Prostate gland (tissue), 2 donors: ENCODE data around the gene ZEB2. TPM values are rescaled to one million over a fixed set of nuclear protein-coding genes. Genes with fewer than 3 reads are reported as not detected.

ENCODE experiments used
- DNase-seq: peaks from one replicate; pipeline ENCODE4 v3.0.0-alpha.2; 2019; ENCODE audit warnings: low spot score
- H3K27ac ChIP-seq, 2 donors: fragments of 200-600 bp; sonication (generic); 2 replicates each; pipeline ENCODE4 v1.5.1; 2017 to 2019
- H3K27me3 ChIP-seq: fragments of 200-600 bp; sonication (generic); replicated peaks from 2 replicates; pipeline ENCODE4 v1.5.1; 2019; ENCODE audit not compliant: insufficient read depth
- H3K36me3 ChIP-seq, 2 donors: fragments of 200-600 bp; sonication (generic); 1 replicate in 1 of 2; 2 replicates in 1 of 2; pipeline versions ENCODE4 v1.5.1 to v1.8.1; 2017 to 2019
- H3K4me1 ChIP-seq: fragments of 200-600 bp; sonication (generic); replicated peaks from 2 replicates; pipeline ENCODE4 v1.5.1; 2019
- H3K4me3 ChIP-seq, 2 donors: fragments of 200-600 bp; sonication (generic); 2 replicates each; pipeline ENCODE4 v1.5.1; 2017 to 2019
- H3K9me3 ChIP-seq: fragments of 200-600 bp; sonication (generic); 2 replicates; pipeline ENCODE4 v1.5.1; 2017
- CTCF ChIP-seq, 4 experiments: fragments of 200-600 bp in 2 of 4; fragments of 450-650 bp in 2 of 4; sonication (generic) in 2 of 4; IDR thresholded peaks; 1 replicate in 3 of 4; 2 replicates in 1 of 4; pipeline ENCODE4 v1.5.1; 2016 to 2019; ENCODE audit warnings: antibody characterized with exemption in 4 of 4, mild to moderate bottlenecking in 2 of 4, moderate library complexity in 2 of 4
- POLR2A ChIP-seq: fragments of 450-650 bp; IDR thresholded peaks from one replicate; pipeline ENCODE4 v1.6.1; 2016; ENCODE audit warnings: antibody characterized with exemption, mild to moderate bottlenecking
- POLR2AphosphoS5 ChIP-seq: sonication (generic); formaldehyde crosslinking; IDR thresholded peaks from one replicate; pipeline ENCODE4 v1.6.1; 2017; ENCODE audit warnings: antibody characterized with exemption
- WGBS: methylation state at CpG from one replicate; pipeline ENCODE4 v1.1.5; 2018; 5-methylcytosine and 5-hydroxymethylcytosine counted together
- intact Hi-C: fragments of 100-400 bp; cut with DNase I; formaldehyde crosslinking; loops from one replicate; pipeline ENCODE4 v1.14.2; 2022
- total RNA-seq, 2 donors: library from RNA; depleted of rRNA; stranded (reverse); fragments of >200 nt; gene quantifications; one replicate each; pipeline ENCODE4 v1.1.0, GENCODE V29; 2016

ZEB2 gene
- total RNA-seq, 2 donors from 2014 or later, result 13.1 to 80.4 TPM

DNA sequence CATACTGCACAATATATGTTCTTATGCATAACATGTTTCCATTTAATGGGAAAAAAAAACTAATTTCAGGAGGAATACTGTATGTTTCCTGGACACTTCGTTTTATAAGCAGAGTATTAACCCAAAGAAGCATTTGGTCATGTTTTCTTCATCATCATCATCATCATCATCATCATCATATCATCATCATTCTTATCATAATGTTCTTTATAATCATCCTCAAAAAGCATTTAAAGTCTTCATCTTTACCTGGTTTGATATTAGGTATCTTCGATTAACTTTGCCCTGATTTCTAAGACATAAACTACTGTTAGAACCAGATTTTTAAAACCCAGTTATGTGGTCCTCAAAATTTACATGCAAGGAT is 47.9 kb downstream of the ZEB2 start:
- no peaks in the 10 kb centered on the region for H3K27me3 ChIP-seq
- no peaks in the 10 kb centered on the region for H3K4me1 ChIP-seq
- no peaks in the 10 kb centered on the region for H3K9me3 ChIP-seq
- TF ChIP-seq POLR2AphosphoS5 (no peak), POLR2A (no peak), CTCF (IDR thresholded peaks at IDR 0.05) (no peak)
- H3K27ac ChIP-seq, result no peak overlapping the region
- 87% methylated on average over 2 of the region's 2 CpGs for WGBS
- H3K36me3 ChIP-seq, result no peaks in the 10 kb centered on the region
- H3K4me3 ChIP-seq, result no peak overlapping the region
- intact Hi-C loops, result no loop called here
- DNase-seq, result no peak

- Histone ChIP-seq H3K9me3 (no peaks in the 10 kb centered on the region), H3K27ac (no peak overlapping the region), H3K27me3 (no peaks in the 10 kb centered on the region), H3K4me3 (no peak overlapping the region), H3K4me1 (no peaks in the 10 kb centered on the region), H3K36me3 (no peaks in the 10 kb centered on the region)
- TF ChIP-seq POLR2A, result no peak
- DNase-seq, result no peak
- WGBS, result 77% methylated on average over 2 of the region's 2 CpGs
- intact Hi-C loops, result no loop called here
These were observed 48.4 kb downstream of the ZEB2 start for GRCh38 chr2:144471305-144472045.

GRCh38 chr2:144470816-144471215 is 49.1 kb downstream of the ZEB2 start:
- 71% methylated on average over 3 of the region's 3 CpGs for WGBS
- H3K27ac ChIP-seq, result no peak overlapping the region
- no peaks in the 10 kb centered on the region for H3K4me1 ChIP-seq
- no peaks in the 10 kb centered on the region for H3K9me3 ChIP-seq
- H3K27me3 ChIP-seq, result no peaks in the 10 kb centered on the region
- DNase-seq, result no peak
- intact Hi-C loops, result no loop called here
- no peaks in the 10 kb centered on the region for H3K36me3 ChIP-seq
- H3K4me3 ChIP-seq, result no peak overlapping the region
- no peak for TF ChIP-seq CTCF (IDR thresholded peaks at IDR 0.05)
- TF ChIP-seq POLR2AphosphoS5, result no peak
- TF ChIP-seq POLR2A, result no peak

- Histone ChIP-seq H3K36me3 (no peaks in the 10 kb centered on the region), H3K9me3 (no peaks in the 10 kb centered on the region), H3K4me1 (no peaks in the 10 kb centered on the region), H3K27ac (no peak overlapping the region), H3K27me3 (no peaks in the 10 kb centered on the region), H3K4me3 (no peak overlapping the region)
- DNase-seq, result no peak
- 25% methylated on average over 1 of the region's 1 CpG for WGBS
- TF ChIP-seq POLR2AphosphoS5 (no peak), CTCF (IDR thresholded peaks at IDR 0.05) (no peak), POLR2A (no peak)
- intact Hi-C loops, result no loop called here
These were observed 49.6 kb downstream of the ZEB2 start for GRCh38 chr2:144470334-144470733.

GRCh38 chr2:144469798-144470197 is 50.1 kb downstream of the ZEB2 start:
- Histone ChIP-seq H3K27ac (no peak overlapping the region), H3K4me3 (no peak overlapping the region), H3K4me1 (no peaks in the 10 kb centered on the region), H3K36me3 (no peaks in the 10 kb centered on the region), H3K27me3 (no peaks in the 10 kb centered on the region), H3K9me3 (no peaks in the 10 kb centered on the region)
- TF ChIP-seq POLR2A (no peak), CTCF (IDR thresholded peaks at IDR 0.05) (no peak), POLR2AphosphoS5 (no peak)
- WGBS, result 51% methylated on average over 2 of the region's 2 CpGs
- intact Hi-C loops, result no loop called here
- DNase-seq, result no peak
